HG02870 (cell line): Measurements from ENCODE around the gene ENOX1.

Source experiments
- ATAC-seq: cut with Tn5 transposase; IDR thresholded peaks from one replicate; pipeline ENCODE4 v1.9.1; 2021; ENCODE audit warnings: mild to moderate bottlenecking, moderate library complexity; ENCODE audit not compliant: unreplicated experiment

ENOX1 gene

DNA sequence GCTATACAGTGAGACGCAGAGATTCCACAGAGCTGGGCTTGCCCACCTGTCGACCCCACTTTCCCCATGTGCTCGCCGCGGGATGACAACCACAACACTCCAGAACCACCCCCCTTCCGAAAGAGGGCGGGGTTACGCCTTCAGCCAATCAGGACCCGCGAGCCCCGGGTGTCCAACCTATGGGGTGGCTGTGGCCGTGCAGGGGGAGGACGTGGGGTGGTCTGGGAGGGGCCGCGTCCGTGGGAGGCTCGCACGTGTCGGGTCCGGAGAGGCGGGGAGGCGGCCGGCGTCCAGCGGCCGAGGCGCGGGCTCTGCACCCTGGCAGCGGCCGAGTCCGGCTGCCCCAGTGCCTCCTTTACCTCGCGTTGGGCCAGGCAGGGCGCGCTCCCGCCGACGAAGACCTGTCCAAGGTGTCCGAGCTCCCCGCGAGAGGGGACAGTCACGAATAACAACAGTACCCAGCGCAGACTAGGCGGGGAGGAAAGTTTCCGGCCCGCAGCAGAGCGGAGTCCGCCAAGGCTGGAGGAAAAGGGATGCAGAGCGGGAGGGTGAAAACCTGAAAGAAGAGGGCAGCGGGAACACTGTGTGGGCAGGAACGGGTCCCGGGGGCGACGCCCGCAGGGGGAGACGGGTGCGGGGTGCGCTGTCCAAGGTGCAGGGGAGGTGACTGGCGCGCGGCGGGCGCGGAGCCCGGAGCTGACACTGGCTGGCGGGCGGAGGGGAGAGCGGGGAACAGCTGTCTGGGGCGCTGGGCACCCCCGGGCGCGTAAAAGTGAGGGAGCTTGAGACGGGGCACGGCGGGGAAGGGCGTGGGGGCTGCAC lies 911 bp downstream of the ENOX1 start:
- no peak for ATAC-seq

DNA sequence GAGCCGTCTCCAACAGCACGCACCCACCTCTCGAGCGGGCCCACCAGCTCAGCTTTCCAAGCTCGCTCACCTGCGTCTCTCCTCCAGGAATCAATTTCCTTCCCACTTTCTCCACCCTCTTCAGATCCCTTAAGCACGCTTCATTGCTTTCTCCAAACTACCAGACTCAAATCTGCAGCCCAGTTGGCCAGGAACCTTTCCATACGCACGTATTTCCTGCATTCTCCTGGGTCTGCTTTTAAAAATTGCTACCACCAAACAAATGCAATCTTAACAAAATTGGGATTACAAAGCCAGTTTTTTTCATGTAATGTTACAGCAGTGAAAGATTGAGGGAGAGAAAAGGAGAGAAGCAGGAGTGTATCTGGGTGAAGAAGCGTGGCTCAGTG lies 1.5 kb downstream of the ENOX1 start:
- no peak for ATAC-seq

DNA sequence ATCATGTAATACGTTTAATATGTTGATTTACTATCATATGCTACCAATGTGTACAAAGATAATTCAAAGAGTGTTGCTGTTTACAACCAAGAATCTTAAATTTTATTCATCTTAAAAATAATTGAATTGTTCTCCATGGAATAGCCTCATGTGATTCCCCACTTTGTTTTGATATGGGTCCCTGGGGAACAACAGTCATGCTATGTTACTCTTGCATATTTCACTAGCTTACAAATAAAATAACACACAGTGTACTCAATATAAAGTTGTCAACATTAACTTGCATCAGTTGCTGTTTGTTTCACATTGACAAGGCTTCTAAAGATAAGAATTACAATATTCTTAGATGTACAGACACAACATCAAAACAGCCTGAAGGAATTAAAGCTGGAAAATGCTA lies 2.3 kb downstream of the ENOX1 start:
- no peak for ATAC-seq

DNA sequence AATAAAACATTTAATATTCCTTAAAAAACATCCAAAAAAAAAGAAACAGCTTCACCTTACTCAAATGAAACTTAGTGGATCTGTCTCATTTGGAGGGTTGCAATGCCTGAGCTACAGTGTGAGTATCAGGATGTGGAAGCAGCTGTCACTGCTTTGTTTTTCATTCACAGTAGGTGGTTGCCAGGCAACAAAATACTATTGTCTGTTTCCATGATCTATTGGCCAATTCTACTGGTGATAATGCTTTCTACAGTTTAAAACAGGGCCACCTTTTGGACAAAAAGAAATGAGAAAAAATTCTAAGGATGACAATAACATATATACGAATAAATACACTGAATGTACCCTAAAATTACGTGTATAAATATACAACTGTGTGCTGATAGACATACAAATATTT lies 3.0 kb downstream of the ENOX1 start:
- ATAC-seq: no peak

DNA sequence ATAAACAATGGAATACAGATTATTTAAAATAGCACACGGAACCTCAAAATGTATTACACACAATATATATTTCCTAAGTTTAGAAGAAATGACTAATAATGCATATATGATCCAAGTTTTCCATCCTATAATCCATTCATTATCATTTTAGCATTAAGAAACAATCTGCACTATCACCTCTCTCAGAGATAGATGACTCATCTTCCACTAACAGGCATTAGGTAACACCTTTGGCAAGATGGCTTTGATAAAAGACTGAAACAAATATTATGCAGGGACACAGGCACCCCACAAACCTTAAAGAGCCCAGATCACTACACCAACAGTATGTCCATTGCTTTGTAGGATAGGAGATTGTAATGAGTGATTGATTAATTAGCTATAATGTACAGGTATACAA lies 4.1 kb downstream of the ENOX1 start:
- ATAC-seq: no peak

DNA sequence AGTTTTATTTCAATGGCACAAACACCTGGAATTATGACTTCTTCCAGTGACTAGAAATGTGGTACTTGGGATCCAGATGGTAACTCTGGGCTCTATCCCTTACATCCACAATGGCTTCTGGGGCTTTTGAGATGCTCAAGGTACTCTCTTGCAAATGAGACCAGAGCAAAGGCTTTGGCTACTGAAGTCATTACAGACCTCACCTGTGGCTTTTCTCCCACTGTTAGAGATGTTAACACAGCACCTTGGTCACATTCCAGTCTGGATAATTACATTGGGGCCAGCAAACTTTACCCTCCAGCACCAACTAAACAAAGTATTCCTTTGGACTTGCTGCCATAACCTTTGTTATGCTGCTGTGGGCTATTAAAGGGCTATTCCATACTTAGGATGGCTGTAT lies 6.1 kb downstream of the ENOX1 start:
- ATAC-seq: no peak

DNA sequence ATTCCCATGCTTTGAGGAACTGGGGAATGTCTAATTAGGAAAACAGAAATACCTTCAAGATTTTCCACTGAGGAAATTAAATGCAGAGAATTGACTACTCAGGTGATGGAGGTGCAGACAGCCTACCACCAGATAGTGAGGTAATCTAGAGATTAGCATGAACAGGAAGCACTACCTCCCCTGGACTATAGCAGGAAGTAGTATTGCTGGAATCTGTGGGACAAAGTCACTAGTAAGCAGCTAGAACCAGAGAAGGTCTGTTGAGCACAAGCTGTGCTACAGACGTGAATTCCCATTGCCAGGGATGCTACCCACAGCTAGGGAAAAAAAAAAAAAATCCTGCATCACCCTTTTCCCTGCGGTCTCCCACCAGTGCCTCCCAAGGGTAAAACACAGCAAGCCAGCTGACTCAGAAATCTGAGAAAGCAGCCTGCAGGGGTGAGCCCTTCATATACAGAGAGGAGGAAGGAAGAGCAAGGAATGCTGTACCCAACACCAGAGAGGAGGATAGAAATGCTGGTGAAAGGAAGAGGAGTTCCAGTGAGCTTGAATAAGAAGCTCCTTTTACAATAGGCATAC lies 10.2 kb downstream of the ENOX1 start:
- no peak for ATAC-seq

DNA sequence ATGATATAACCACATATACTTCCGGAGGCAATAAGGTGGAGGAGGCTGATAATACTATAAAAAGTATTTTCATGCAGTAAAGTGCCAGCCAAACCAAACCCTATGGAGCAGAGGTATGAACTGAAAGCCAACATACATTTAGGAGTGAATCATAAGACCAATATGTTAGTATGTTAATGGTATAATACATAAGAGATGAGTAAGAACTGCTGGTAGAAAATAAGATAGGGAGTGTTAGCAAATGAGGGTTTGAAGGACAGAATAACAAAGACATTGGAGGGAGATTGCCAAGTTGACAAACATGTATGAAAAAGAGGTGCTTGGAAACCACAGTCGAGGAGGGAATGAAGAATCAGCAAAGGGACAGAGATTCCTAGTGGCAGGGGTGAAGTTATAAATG lies 10.8 kb downstream of the ENOX1 start:
- ATAC-seq: no peak

DNA sequence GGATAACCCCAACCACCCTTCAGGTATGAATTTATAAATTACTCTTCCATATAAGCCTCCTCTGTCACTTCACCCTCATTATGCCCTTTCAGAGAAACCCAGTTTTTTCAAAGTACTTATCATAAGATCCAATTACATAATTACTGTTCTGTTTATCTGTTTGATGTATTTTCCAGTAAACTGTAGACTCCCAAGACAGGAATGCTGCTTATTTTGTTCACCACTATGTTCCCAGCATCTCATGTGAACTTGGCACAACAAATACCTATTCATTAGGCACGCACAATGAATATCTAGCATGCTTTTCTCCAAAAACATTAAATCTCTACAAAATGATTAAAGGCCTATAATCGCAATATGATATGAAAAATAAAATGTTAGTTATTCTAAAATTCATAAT lies 13.2 kb downstream of the ENOX1 start:
- no peak for ATAC-seq

DNA sequence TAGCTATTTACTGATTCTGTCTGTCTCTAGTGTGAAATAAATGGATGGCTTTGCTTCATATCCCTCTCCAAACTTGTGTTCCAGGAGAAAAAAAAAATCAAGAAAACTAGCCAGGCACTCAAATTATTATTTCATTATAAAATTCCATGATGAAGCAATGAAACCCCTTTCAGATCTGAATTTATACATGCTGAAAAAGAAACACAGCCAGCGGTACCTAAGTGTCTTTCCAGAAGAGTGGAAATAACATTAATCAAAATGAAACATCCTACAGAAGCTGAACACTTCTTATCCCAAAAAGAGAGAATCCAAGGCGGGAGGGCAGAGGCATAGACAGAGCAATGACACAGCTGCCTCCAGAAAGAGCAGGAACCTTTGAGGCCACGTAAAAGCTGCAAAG lies 15.9 kb downstream of the ENOX1 start:
- ATAC-seq: no peak

DNA sequence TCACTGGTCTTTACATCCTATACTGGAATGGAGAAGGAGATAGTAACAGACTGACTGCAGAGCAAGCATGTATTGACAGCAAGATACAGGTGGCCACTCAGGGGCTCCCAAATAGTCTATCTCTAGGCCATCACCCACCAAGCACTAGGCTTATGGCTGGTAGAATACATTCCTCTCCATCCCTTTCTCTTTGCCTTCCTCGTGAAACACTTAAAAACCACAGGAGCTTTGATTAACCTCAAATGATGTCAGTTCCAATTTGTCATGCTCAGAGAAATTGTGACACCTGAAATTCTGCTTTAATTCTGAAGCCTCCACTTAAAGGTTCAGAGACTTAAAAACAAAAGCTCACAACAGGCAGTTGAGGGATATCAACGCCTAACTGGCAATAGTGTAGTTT lies 17.2 kb downstream of the ENOX1 start:
- no peak for ATAC-seq

DNA sequence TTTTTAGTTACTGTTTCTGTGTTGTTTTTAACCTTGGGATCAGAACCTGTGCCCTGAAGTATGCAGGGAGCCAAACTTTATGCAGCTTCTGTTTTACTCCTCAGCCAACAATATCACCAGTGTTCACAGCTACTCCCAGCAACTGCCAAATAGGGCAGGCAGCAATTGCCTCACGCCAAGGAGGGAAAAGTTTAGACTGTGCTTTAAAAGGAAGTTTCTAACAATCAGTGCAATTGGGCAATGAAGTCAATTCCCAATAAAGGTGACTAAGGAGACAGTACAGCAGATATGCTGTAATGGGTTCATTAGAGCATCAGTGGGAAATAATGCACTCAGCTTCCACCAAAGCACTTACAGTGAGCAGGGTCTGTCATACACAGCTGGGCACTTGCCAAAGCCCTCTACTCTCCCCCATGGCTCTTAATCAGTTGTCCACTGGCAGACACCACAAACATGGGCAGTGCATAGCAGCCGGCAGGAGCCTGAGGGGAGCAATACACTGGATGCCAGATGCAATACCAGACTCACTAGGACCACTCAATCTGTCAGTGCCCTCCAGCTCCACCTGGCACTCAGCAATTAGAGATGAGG lies 19.3 kb downstream of the ENOX1 start:
- no peak for ATAC-seq

DNA sequence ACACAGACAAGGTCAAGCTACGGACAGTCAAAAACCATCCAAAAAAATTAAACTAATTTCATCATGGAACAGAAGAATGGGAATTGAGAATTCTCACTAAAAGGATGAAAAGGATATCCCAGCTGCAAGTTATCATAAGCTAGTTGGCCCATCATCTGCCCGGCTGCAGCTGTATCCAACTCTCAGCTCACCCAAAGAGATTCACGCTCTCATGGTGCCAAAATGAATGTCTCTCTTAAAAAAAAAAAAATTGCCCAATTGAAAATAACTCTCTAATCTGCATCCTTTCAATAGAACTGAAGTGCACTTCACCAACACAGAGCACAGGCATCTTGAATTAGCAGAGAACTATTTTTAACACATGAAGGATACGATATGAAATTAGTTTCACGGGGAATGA lies 20.0 kb downstream of the ENOX1 start:
- no peak for ATAC-seq

DNA sequence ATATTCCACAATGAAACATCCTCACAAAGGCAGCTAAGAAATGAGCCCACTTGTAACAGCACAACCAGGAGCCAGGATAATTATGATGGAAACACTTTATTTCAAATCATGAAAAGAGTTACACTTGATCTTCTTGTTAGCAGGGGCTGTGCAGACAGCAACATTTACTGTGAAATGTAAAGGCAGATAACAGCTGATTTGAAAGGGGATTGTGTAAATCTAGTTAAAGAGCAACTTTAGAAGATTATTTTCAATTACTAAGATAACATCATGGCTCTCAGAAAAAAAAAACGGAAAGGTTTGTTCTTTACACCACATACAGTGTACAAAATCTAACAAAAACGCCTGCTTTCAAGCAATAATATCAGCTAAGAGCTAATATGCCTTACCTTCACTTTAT lies 22.4 kb downstream of the ENOX1 start:
- no peak for ATAC-seq

DNA sequence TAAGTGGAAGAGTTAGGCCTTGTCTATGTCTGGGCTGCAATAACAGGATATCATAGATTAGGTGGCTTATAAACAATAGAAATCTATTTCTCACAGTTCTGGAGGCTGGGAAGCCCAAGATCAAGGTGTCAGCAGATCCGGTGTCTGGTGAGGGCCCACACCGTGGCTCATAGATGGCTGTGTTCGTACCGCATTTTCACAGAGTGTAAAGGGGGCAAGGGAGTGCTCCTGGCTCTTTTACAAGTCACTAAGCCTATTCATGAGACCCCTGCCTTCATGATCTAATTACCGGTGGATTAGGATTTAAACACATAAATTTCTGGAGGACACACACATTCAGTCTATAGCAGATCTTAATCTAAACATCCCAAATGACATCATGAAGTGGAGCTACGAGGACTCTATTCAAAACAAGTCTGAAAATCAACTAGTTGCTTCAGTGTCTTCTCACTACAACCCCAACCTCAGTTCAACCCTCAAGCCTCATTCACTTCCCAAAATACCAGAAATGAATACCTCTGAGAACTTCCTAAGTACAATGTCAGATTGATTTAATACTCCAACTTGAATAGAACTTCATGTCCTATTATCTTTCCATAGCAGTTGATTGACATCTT lies 23.5 kb downstream of the ENOX1 start:
- ATAC-seq: no peak

DNA sequence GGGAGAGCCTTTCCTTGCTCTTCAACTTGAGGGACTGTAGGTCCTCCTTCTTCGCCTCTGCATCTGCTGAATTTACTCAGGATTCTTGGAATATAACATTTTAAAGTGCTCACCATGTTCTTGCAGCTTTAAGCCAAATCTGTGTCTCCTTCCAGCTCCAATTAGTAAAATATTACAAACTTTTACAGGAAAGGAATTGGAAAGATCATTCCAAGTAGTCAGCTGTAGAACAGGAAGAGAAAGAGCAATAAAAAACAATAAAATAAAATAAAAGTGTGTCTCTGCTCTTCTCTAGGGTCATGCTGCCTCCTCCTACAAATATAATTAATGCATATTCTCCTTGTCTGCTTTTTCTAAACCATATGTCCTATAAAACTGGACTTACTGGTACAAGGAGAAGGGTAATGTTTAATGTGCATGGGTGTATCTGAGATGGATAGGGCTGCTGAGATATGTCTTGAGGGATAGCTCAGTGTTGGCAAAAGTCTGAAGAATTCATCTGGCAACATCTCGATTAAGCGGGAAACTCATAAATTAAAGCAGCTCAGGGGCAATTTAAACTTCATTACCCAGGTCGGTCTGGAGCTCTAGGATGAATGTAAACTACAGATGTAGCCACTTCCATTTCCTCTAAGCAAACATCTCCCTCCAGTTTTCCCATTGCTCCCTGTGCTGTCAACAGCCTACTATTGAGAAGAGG lies 25.0 kb downstream of the ENOX1 start:
- ATAC-seq: no peak

DNA sequence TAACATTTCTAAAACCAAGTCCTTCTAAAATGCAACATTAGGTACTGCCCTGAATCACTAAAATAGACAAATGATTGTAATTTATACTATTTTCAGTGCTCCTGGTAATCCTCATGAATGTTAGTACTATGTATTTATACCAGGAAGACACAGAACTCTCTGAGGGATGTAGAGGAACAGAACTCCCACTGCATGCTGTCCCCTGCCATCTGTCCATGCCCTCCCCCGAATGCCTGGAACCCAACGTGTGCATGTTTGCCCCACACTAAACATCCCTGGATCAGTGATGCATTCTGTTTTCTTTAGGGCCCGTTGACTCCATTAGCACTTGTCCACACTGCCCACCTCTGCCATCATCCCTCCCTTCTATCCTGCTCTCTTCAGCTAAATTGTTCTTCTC lies 26.5 kb downstream of the ENOX1 start:
- no peak for ATAC-seq

DNA sequence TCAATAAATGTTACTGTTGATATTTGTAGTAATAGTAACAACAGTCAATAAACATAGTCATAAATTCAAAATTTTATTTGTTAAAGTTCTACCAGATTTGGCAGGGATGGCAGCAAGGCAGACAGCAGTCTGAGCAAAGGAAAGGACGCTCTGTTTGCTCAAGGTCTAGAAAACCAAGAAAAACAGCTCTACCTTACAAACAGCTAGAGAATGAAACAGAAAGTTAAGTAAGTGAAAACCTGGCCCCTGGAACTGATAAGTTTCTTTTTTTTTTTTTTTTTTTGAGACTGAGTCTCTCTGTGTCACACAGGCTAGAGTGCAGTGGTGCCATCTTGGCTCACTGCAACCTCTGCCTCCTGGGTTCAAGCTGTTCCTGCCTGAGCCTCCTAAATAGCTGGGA lies 27.9 kb downstream of the ENOX1 start:
- ATAC-seq: no peak

DNA sequence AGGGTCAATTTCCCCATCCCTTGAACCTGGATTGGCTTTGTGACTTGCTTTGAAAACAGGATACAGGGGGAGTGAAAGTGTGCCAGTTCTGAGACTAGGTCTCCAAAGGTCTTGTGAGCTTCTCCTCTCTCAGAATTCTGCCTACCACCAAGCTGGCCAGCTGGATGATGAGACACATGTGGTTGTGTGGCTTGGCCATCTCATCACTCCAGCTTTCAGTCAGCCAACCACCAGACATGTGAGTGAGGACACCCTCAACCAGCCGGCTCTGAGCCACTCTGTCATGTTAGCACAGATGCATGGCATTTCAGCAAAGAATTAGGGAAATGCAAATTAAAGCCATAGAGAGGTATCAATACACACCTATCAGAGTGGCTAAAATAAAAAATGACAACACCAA lies 29.5 kb downstream of the ENOX1 start:
- ATAC-seq: no peak

DNA sequence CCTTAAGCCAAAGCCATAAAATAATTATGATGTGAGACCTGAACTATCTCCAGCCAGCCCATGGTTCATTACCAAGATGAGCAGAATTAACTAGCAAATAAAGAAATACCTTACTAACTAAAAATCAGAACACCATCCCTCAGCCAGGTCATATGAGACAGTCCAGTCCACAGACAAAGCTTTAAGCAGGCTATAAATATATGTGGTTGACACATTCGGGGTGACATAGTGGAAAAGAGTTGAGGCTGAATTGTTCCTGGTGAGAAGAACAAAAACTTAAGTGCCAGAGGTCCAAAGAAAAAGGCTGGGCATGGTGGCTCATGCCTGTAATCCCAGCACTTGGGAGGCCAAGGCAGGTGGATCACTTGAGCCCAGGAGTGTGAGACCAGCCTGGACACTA lies 30.9 kb downstream of the ENOX1 start:
- no peak for ATAC-seq

DNA sequence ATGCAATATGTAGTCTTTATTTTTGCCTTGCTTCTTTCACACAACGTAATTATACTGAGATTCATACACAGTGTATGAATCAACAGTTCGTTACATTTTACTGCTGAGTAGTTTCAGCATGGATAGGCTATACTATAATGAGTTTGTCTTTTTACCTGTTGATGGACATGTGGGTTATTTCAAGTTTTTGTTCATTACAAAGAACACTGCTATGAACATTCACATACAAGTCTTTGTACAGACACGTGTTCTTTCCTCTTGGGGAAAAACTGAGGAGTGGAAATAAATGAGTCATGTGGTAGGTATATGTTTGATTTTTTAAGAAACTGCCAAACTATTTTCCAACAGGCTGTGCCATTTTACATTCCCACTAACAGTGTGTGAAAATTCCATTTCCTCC lies 35.1 kb downstream of the ENOX1 start:
- ATAC-seq: no peak

DNA sequence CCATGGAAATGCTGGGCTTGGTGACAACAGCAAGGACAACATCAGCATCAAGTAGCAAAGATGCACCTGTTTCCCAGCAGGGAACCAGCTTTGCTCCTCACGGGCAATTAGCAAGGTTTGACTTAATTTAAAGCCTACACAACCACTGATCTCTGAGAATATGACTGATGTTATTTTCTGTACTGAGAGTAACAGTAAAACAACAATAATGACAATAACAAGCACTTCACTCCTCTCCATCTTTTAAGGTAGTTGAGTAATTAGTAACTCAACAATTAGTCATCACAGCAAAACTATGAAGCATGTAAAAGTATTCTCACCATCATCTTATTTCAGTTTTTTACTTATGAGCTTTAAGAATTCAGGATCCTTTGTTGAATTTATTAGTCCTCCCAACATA lies 37.3 kb downstream of the ENOX1 start:
- ATAC-seq: no peak
